GM21528 (cell line): Measurements from ENCODE around the gene SUGCT.

Experiments used
- ATAC-seq: cut with Tn5 transposase; IDR thresholded peaks from one replicate; pipeline ENCODE4 v1.9.1; 2021; ENCODE audit warnings: mild to moderate bottlenecking, moderate library complexity; ENCODE audit not compliant: unreplicated experiment, low FRiP score

Gene SUGCT

DNA sequence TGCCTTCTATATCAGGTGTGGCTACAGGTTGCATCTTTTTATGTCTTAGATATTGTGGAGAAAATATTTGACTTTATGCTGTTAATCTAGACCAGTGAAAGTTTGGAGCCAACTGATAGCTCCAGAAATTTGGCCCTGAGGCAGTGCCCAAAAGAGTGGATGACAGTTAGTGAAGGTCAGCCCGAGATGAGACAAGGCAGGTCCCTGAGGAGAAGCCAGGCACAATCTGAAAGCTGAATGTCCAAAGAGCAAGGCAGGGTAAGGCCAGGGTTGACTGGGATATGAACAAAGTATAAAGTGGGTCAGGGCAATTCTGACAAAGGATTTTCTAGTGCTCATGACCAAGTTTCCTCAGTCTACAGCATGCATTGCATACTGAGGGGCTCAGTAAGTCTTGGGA, 661.9 kb downstream of the SUGCT start:
- ATAC-seq, result no peak

DNA sequence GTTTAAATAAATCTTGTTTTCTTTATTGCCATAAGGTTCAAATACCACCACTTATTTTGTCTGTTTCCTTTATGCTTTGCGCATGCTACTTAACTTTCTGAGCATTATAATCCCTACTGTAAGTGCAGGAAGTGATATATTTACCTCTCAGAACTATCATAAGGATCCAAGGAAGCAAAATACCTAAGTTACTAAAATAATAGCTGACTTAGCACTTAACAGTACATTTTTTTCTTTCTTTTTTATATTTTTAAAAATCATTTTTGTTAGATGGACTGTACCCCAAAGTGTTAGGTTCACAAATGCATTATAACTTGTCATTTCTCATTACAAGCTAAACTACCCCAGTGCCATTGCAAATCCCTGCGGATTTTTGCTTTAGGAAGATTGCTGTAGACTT, 663.8 kb downstream of the SUGCT start:
- no peak for ATAC-seq

DNA sequence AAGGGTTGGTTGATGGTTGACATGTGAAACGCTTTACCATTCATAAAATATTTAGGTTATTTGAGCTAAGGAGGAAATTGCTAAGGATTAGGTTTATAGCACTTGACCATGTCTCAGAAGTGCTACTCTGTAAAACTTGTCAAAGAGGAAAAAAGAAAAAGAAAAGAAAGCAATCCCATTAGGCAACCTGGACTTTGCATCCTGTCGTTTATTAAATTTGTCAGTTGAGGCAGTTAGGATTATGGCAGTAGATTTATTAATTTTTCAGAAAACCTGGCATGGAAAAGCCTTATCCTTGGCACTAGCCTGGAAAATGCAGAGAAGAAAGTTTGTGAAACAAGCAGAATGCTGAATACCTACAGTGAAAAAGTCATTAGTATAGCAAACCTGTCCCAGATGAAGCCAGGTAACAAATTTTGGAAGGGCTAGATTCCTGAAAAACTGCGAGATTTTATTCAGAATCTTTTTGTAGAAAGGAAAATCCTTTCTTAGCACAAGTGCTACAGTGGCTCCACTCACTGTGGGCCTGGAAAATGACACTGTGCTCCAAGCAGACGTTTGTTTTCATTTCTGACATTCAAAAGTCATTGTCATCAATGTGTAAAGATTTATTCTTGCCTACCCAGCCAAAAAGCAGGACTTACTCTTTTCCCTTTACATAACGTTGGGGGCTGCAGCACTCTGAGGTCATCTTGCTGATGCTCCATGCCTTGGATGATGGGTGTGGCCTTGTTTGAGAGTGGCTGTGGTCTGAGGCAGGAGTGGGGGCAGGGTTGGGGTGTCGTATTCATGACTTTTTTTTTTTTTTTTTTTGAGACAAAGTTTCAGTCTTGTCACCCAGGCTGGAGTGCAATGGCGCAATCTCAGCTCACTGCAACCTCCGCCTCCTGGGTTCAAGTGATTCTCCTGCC, 664.9 kb downstream of the SUGCT start:
- no peak for ATAC-seq

- ATAC-seq, result no peak
These were observed 666.0 kb downstream of the SUGCT start for GRCh38 chr7:40800771-40801170.

DNA sequence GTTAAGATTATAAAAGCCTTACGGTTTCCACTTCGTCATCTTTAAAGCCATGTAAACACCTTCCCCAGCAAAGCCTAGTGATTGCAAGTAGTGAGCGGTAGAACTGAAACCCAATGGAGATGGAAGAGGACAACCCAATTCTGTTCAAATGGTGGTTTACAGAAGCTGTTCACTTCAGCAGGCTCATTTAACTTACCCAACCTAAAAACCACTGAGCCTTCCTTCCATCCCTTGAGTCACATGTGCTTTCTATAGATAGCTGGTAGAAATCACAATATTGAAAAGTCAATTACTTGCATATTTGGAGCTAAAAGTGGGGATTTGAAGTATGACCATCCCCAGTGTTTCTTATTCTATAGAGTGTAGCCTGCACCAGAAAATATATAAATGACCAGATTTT, 667.7 kb downstream of the SUGCT start:
- no peak for ATAC-seq

DNA sequence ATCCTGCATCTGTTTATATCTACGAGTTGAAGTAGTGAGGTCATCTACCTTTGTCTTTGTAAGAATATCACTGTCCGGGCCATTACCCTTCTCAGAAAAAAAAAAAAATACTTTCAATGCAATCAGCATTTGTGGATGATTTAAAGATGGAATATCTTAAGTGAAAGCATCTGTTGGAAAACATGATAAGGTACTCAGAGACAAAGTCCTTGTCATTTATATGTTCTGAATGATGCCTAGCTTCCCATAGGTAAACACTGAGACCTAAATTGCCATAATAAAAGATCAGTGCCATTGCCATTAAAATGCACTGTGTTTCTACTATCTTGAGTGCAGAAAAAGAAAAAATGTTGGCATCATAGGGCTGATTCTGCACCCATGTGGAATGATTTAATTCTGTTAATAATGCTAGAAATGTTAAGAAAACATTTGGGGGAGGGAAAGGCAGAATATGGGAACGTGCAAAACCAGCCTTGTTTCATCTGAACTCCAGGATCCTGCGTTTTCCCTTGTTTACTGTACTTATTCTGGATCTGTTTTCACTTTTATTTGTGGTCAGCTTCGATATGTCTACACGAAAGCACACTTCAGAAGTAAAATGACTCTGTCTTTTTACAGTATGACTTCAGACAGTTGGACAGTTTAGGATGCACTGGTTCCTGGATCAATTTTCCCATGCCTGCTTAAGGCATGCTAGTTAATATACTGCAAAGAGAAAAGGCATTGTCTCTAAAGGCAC, 669.8 kb downstream of the SUGCT start:
- ATAC-seq, result no peak

- no peak for ATAC-seq
These were observed 670.6 kb downstream of the SUGCT start for GRCh38 chr7:40805361-40805760.

GRCh38 chr7:40808378-40808942, 673.7 kb downstream of the SUGCT start:
- no peak for ATAC-seq

DNA sequence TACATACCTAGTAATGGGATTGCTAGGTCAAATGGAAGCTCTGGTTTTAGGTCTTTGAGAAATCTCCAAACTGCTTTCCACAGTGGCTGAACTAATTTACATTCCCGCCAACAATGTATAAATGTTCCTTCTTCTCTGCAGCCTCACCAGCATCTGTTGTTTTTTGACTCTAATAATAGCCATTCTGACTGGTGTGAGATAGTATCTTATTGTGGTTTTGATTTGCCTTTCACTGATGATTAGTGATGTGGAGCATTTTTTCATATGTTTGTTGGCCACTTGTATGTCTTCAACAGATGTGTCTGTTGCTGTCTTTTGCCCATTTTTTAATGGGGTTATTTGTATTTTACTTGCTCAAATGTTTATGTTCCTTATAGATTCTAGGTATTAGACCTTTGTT, 675.5 kb downstream of the SUGCT start:
- no peak for ATAC-seq

GRCh38 chr7:40811666-40812065, 676.9 kb downstream of the SUGCT start:
- no peak for ATAC-seq

- no peak for ATAC-seq
These were observed 680.2 kb downstream of the SUGCT start for GRCh38 chr7:40815022-40815421.

DNA sequence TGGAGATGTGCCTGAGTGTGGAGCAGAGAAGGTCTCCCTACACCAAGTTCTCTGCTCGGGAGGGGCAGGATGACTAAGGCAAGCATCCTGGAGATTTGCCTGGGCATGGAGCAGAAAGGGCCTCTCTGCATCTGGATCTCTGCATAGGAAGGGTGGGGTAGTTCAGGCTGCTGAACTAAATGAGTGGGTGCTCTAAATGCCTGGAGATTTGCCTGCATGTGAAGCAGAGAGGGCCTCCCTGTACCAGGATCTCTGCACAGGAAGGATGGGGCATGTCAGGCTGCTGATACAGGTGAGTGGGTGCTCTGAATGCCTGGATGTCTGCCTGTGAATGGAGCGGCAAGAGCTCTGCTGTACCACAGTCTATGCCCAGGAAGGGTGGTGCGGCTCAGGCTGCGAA, 680.7 kb downstream of the SUGCT start:
- ATAC-seq, result no peak

GRCh38 chr7:40822861-40823260, 688.1 kb downstream of the SUGCT start:
- ATAC-seq, result no peak

DNA sequence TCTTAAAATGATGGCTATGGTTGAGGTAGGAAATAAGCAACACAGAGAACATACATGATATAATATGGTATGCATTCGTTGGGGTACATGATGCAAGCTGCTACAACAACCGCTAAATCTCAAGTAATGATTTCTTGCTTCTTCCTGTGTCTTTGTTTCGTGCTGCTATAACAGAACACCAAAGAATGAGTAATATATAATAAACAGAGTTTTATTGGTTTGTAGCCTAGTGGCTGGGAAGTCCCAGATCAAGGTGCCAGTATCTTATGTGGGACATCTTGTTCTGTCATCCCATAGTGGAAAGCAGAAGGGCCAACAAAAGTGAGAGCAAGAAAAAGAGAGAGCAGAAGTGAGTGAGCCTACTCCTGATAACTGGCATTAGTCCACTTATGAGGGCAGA, 689.7 kb downstream of the SUGCT start:
- ATAC-seq, result no peak

- ATAC-seq, result no peak
These were observed 691.8 kb downstream of the SUGCT start for GRCh38 chr7:40826411-40827221.

DNA sequence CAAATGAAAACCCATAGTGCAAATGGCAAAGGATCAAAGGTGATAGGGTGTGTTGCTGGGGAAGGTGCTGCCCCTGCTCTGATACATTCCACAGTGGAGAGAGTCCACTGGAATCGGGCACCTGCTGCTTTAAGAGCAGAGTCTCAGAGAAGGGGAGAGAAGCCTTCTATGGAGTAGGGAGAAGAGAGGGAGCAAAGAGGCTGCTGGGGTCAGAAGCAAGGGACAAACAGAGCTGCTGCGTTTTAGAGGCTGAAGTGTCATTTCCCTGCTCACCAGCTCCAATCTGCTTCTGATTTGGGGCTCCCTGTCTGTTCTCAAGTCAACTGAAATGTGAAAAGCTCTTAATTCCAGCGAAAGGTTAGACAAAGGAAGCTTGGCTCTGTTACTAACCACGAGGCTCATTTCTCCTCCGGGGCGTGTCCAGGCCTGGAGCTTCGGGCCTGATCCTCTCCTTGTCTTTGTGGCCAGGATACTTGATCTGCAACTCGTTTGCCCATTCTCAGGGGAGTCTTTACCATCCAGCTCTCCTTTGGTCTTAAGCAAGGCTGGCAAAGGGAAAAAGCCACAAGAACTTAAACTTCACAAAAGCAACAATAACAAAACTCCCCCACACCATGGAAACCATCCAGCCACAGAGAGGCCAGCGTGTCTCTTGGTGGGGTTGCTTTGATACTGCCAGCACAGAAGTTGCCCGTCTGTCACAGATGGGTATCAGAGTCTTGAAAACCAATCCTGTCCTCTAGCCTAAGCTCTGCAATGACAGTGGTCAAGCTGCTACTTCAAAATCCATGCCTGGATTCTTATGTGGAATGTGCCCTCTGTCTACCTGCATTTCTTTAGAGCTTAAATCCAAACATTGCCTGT, 692.6 kb downstream of the SUGCT start:
- ATAC-seq, result no peak

- ATAC-seq, result no peak
These were observed 694.1 kb downstream of the SUGCT start for GRCh38 chr7:40828686-40829600.

DNA sequence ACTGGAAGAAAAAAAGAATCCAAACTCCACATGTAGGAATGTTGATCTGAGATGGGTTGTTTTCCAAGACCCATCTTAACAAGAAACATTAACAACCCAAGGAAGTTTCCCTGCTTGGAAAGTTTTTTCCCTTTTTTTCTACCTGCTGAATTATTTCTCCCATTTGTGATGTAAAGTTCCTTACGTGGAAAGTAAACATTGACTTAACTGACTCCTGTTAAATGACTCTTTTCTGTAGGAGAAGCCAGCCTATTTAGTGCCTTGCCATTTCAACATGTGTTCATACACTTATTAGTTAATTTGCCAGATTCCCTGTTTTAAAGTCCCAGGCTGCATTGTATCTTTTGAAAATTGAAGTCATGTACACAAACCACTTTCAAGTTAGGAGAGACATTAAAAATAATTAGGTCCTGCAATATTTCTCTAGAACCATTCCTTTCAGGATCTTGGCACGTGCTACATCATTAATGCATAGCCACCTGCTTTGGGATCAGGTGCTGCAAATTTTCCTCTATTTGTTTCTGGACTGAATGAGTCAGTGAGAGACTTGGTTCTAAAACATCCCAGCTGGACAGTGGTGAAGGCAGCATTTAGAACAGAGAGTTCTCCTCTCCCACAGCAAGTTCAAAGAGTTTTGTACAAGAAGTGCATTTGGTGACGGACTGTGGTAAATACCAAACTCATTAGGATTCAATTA, 698.5 kb downstream of the SUGCT start:
- ATAC-seq, result no peak
